ENCODE measurements around the gene SPEM2. TPM values are rescaled to one million over a fixed set of nuclear protein-coding genes. Genes with fewer than 3 reads are reported as not detected.

SPEM2 gene
- polyA plus RNA-seq, 2 of the 4 experiments (the other 2 are of a cell fraction) = not detected

- TF ChIP-seq ESRRA (IDR thresholded peaks at IDR 0.05; ENCODE audit: borderline replicate concordance, low read length) = no peak
These were observed 32.5 kb upstream of the SPEM2 start (continued) for GRCh38 chr17:7392696-7393612.

DNA sequence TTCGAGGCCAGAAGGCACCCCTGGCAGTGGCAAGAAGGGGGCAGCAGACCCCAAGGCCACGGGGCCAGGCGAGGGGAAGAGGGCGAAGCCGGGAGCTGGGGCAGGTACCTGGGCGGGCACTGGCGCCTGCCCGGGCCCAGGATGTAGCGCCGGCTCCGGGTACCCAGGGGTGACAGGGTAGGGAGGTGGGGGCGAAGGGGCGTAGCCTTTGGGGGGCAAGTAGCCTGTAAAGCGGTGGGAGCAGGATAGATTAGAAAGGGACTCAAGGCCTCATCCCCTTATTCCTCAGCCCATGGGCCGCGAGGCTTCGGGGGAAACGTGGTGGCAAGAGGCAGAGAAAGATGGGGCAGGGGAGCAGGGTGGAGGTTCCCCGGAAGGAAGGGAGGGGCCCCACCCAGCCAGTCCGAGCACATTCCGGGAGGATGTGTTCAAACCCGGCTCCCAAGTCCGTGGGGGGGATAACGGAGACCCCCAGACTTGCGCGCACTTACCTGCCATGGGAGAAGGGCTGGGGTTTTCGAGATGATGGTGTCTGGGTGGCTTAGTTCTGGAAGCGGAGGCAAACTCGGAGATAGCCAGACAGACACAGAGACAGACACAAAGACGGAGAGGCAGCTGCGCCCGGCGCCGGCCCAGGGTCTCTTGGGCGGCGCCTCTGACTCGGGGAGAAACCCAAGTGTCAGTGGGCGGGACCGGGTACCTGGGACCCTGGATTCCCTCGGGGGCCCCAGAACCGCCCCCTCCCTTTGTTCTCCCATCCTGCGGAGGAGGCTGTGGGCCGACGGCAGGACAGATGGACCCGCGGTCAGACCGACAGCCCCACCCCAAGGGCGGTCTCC, 31.6 kb upstream of the SPEM2 start:
- ChIA-PET CTCF (interaction anchor here (1.2 to 17.1 kb wide), 5 partner anchors 9 to 167 kb away, joined by 5 to 139 read pairs (median 12); partner anchors contain the start of genes KCTD11, TMEM102, TMEM256 and TMEM95), POLR2A (interaction anchor here (0.6 to 2.9 kb wide), 12 partner anchors 10 to 167 kb away, joined by 3 to 26 read pairs (median 4); partner anchors contain the start of genes KCTD11, NEURL4, POLR2A and TMEM102)
- 27% methylated on average over 46 of the region's 48 CpGs for WGBS (ENCODE audit: missing lambda C conversion rate)
- TF ChIP-seq ZNF302 (CRISPR knock-in tag; IDR thresholded peaks at IDR 0.05) (no peak), MYC (IDR thresholded peaks at IDR 0.05; ENCODE audit: borderline replicate concordance, low read length) (no peak), FOXS1 (CRISPR knock-in tag; IDR thresholded peaks at IDR 0.05) (no peak), HDAC2 (IDR thresholded peaks at IDR 0.05) (no peak), FOSL2 (IDR thresholded peaks at IDR 0.05) (no peak), FOSL2 (CRISPR knock-in tag; IDR thresholded peaks at IDR 0.05) (no peak), ZSCAN20 (CRISPR knock-in tag; IDR thresholded peaks at IDR 0.05) (no peak), CTCF (IDR thresholded peaks at IDR 0.05) (no peak), PHF8 (IDR thresholded peaks at IDR 0.05; ENCODE audit: borderline replicate concordance, low read depth) (0 out of 2 replicates have a peak, but pooled peaks have one; percentile 23), KDM5A (IDR thresholded peaks at IDR 0.05) (no peak), HOXB5 (CRISPR knock-in tag; IDR thresholded peaks at IDR 0.05) (no peak), CEBPB (IDR thresholded peaks at IDR 0.05) (no peak), HOXA7 (CRISPR knock-in tag; IDR thresholded peaks at IDR 0.05) (no peak)
- TF ChIP-seq, protein P1, sequence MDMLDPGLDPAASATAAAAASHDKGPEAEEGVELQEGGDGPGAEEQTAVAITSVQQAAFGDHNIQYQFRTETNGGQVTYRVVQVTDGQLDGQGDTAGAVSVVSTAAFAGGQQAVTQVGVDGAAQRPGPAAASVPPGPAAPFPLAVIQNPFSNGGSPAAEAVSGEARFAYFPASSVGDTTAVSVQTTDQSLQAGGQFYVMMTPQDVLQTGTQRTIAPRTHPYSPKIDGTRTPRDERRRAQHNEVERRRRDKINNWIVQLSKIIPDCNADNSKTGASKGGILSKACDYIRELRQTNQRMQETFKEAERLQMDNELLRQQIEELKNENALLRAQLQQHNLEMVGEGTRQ (IDR thresholded peaks at IDR 0.05) = no peak
- TF ChIP-seq, protein P2, sequence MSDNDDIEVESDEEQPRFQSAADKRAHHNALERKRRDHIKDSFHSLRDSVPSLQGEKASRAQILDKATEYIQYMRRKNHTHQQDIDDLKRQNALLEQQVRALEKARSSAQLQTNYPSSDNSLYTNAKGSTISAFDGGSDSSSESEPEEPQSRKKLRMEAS (IDR thresholded peaks at IDR 0.05) = 0 out of 2 replicates have a peak, but pooled peaks have one; percentile 29
- FAIRE-seq (no peak), ATAC-seq (peak; percentile 41 to 56; a peak in 5 of 6 replicates), DNase-seq (ENCODE audit: low read depth in 1 of 2, low spot score in 1 of 2) (peak in 1 of 2 experiments; percentile 51)
- no peaks in the 10 kb centered on the region for H3K9me3 ChIP-seq
- H3K4me2 ChIP-seq = peak overlapping the region; percentile 88
- H3K27ac ChIP-seq = peak overlapping the region; percentile 83 to 92
- H3K4me3 ChIP-seq = peak overlapping the region; percentile 71
- peaks cover 10% of the 10 kb centered on the region; the same call in 1 of the 3 replicates for H3K4me1 ChIP-seq

DNA sequence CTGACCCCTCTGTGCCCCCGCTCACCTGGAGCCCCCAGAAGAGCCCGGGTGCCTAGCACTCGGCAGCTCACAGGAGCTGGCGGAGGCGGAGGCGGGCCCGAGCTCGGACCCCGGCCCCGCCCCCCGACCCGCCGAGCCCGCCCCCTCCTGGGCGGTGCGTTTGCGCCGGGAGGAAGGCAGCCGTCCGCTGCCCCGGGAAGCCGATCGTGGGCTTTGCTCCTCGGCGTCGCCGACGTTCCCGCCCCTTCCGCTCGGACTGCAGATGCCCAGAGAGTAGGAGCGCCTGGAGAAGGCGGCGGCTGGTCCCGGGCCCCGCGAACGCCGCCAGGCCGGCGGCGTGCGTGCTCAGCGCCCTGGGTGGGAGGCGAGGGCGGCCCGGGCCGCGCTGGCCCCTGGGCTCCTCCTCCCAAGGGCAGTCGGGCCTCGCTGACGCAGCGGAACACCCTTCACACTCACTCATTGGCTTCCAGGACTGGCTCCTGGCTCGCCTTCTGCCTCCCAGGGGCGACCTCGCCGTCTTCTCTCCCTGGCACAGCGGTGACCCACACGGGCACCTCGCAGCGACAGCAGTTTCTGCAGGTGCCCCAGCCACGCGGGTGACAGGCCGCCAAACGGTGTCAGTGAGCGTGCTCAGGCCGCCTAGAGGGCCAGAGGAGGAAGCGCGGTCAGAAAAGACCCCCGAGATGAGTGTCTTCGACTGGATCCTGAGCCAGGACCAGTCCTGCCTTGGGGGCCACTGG, 30.8 kb upstream of the SPEM2 start, which contains the start of gene PLSCR3:
TSS of gene PLSCR3 (minus strand) at position 74 of the 740 bp plus-strand sequence. CDS start 415 bp downstream, outside the sequence.
- 2% methylated on average over 39 of the region's 71 CpGs for WGBS (ENCODE audit: missing lambda C conversion rate)
- H3K4me1 ChIP-seq = peaks cover 10% of the 10 kb centered on the region; the same call in 1 of the 3 replicates
- H3K4me3 ChIP-seq = peak within 1 kb of the TSS; percentile 71
- peak within 1 kb of the TSS; percentile 83 to 92 for H3K27ac ChIP-seq
- H3K4me2 ChIP-seq = peak within 1 kb of the TSS; percentile 88
- FAIRE-seq (peak; percentile 72), DNase-seq (ENCODE audit: low read depth in 1 of 2, low spot score in 1 of 2) (peak; percentile 83 to 91), ATAC-seq (peak; percentile 90 to 91)
- POLR2A ChIA-PET = interaction anchor here (0.6 to 2.9 kb wide), 12 partner anchors 9 to 166 kb away, joined by 3 to 26 read pairs (median 4); partner anchors contain the start of genes KCTD11, NEURL4, POLR2A and TMEM102
- H3K9me3 ChIP-seq = no peaks in the 10 kb centered on the region
- CTCF ChIA-PET = interaction anchor here (0.7 to 17.1 kb wide), 7 partner anchors 8 to 166 kb away, joined by 3 to 139 read pairs (median 6); partner anchors contain the start of genes KCTD11, TMEM102, TMEM256 and TMEM95
- TF ChIP-seq RARB (CRISPR knock-in tag; IDR thresholded peaks at IDR 0.05) = no peak
- TF ChIP-seq TFCP2L1 (CRISPR knock-in tag; IDR thresholded peaks at IDR 0.05) = no peak
- TF ChIP-seq RFX5 (IDR thresholded peaks at IDR 0.05) = 0 out of 2 replicates have a peak, but pooled peaks have one; percentile 64
- TF ChIP-seq HOXB13 (CRISPR knock-in tag; IDR thresholded peaks at IDR 0.05; ENCODE audit: low read depth) = peak; percentile 85
- 0 out of 2 replicates have a peak, but pooled peaks have one; percentile 46 for TF ChIP-seq TP53 (CRISPR knock-in tag; IDR thresholded peaks at IDR 0.05)
- TF ChIP-seq FOSB (CRISPR knock-in tag; IDR thresholded peaks at IDR 0.05) = no peak
- peak; percentile 93 for TF ChIP-seq POLR2A (IDR thresholded peaks at IDR 0.05; ENCODE audit: low read length)
- TF ChIP-seq GATA3 (IDR thresholded peaks at IDR 0.05; ENCODE audit: borderline replicate concordance) = no peak
- no peak for TF ChIP-seq NR3C1 (IDR thresholded peaks at IDR 0.05)
- TF ChIP-seq, protein P2 (IDR thresholded peaks at IDR 0.05) = peak; percentile 86
- TF ChIP-seq ESRRA (IDR thresholded peaks at IDR 0.05; ENCODE audit: borderline replicate concordance, low read length) = no peak
- peak; percentile 28 for TF ChIP-seq CTCF (IDR thresholded peaks at IDR 0.05)
- TF ChIP-seq BHLHE40 (IDR thresholded peaks at IDR 0.05; ENCODE audit: low read depth, low read length) = no peak
